BE2C (cell line): ENCODE results near the gene PCAT6.

ENCODE experiments used
- DNase-seq: peaks from one replicate; pipeline ENCODE4 v3.0.0-alpha.2; 2020
- H3K27me3 ChIP-seq: fragments of 250-450 bp; sonication (Bioruptor Pico); 2 replicates; pipeline ENCODE4 v1.5.1; 2020; ENCODE audit warnings: mild to moderate bottlenecking
- H3K36me3 ChIP-seq: fragments of 250-450 bp; sonication (Bioruptor Pico); 2 replicates; pipeline ENCODE4 v1.5.1; 2020; ENCODE audit warnings: mild to moderate bottlenecking
- H3K4me1 ChIP-seq: fragments of 250-450 bp; sonication (Bioruptor Pico); 2 replicates; pipeline ENCODE4 v1.5.1; 2020
- H3K4me3 ChIP-seq: 2 replicates; pipeline ENCODE4 v1.5.1; 2011; ENCODE audit warnings: low read depth, low read length
- H3K9me3 ChIP-seq: fragments of 250-450 bp; sonication (Bioruptor Pico); 2 replicates; pipeline ENCODE4 v1.5.1; 2020
- CTCF ChIP-seq: IDR thresholded peaks from 2 replicates; pipeline ENCODE4 v1.5.1; 2012; ENCODE audit warnings: mild to moderate bottlenecking, low read depth, low read length

The PCAT6 gene

GRCh38 chr1:202850593-202851362 lies 40.0 kb downstream of the PCAT6 start:
- no peaks in the 10 kb centered on the region; the same call in 1 of the 2 replicates for H3K36me3 ChIP-seq
- no peak for DNase-seq
- H3K9me3 ChIP-seq: no peaks in the 10 kb centered on the region
- no peaks in the 10 kb centered on the region for H3K4me1 ChIP-seq
- no peaks in the 10 kb centered on the region for H3K27me3 ChIP-seq
- TF ChIP-seq CTCF: no peak
- no peak overlapping the region for H3K4me3 ChIP-seq

- DNase-seq: peak; percentile 58
- Histone ChIP-seq H3K4me3 (no peak overlapping the region), H3K36me3 (no peaks in the 10 kb centered on the region; the same call in 1 of the 2 replicates), H3K9me3 (no peaks in the 10 kb centered on the region), H3K4me1 (no peaks in the 10 kb centered on the region), H3K27me3 (no peaks in the 10 kb centered on the region)
- TF ChIP-seq CTCF: peak; percentile 73
Measured at GRCh38 chr1:202852163-202852904, 41.6 kb downstream of the PCAT6 start.

GRCh38 chr1:202854787-202855186 lies 44.0 kb downstream of the PCAT6 start:
- Histone ChIP-seq H3K27me3 (no peaks in the 10 kb centered on the region), H3K4me1 (no peaks in the 10 kb centered on the region), H3K4me3 (no peak overlapping the region), H3K36me3 (no peaks in the 10 kb centered on the region; the same call in 1 of the 2 replicates), H3K9me3 (no peaks in the 10 kb centered on the region)
- no peak for DNase-seq
- TF ChIP-seq CTCF: no peak

- H3K36me3 ChIP-seq: no peaks in the 10 kb centered on the region; the same call in 1 of the 2 replicates
- H3K9me3 ChIP-seq: no peaks in the 10 kb centered on the region
- DNase-seq: no peak
- no peak overlapping the region for H3K4me3 ChIP-seq
- no peaks in the 10 kb centered on the region for H3K27me3 ChIP-seq
- H3K4me1 ChIP-seq: no peaks in the 10 kb centered on the region
- no peak for TF ChIP-seq CTCF
Measured at GRCh38 chr1:202856014-202856413, 45.3 kb downstream of the PCAT6 start.

GRCh38 chr1:202857136-202857610 lies 46.4 kb downstream of the PCAT6 start:
- H3K9me3 ChIP-seq: no peaks in the 10 kb centered on the region
- no peaks in the 10 kb centered on the region; the same call in 1 of the 2 replicates for H3K36me3 ChIP-seq
- H3K27me3 ChIP-seq: no peaks in the 10 kb centered on the region
- TF ChIP-seq CTCF: no peak
- DNase-seq: no peak
- no peaks in the 10 kb centered on the region for H3K4me1 ChIP-seq
- H3K4me3 ChIP-seq: no peak overlapping the region

GRCh38 chr1:202858331-202858730 lies 47.6 kb downstream of the PCAT6 start:
- Histone ChIP-seq H3K9me3 (no peaks in the 10 kb centered on the region), H3K4me3 (no peak overlapping the region), H3K4me1 (no peaks in the 10 kb centered on the region), H3K36me3 (no peaks in the 10 kb centered on the region; the same call in 1 of the 2 replicates), H3K27me3 (no peaks in the 10 kb centered on the region)
- TF ChIP-seq CTCF: no peak
- no peak for DNase-seq
